Esophagus muscularis mucosa (tissue), 4 donors: ENCODE data around the gene RIN3. TPM values are rescaled to one million over a fixed set of nuclear protein-coding genes. Genes with fewer than 3 reads are reported as not detected.
A peak's percentile ranks its signal among the peaks of the same experiment; 100 is the strongest.

Experiments
- DNase-seq: peaks from one replicate; pipeline ENCODE4 v3.0.0-alpha.2; 2017; ENCODE audit errors: extremely low spot score
- H3K27ac ChIP-seq, 4 donors: fragments of 200-600 bp; sonication (generic); replicated peaks in 1 of 4; 1 replicate in 3 of 4; 2 replicates in 1 of 4; pipeline ENCODE4 v1.5.1; 2016 to 2019; ENCODE audit warnings: mild to moderate bottlenecking in 1 of 4
- H3K27me3 ChIP-seq, 4 donors: fragments of 200-600 bp; sonication (generic); one replicate each; pipeline versions ENCODE4 v1.5.1 to v1.6.0; 2016 to 2019
- H3K36me3 ChIP-seq, 4 donors: fragments of 200-600 bp; sonication (generic); one replicate each; pipeline ENCODE4 v1.5.1; 2016 to 2019
- H3K4me1 ChIP-seq, 4 donors: fragments of 200-600 bp; sonication (generic); one replicate each; pipeline ENCODE4 v1.5.1; 2016 to 2019
- H3K4me3 ChIP-seq, 4 donors: fragments of 200-600 bp; sonication (generic); 1 replicate in 2 of 4; 2 replicates in 2 of 4; pipeline ENCODE4 v1.5.1; 2016 to 2019; ENCODE audit warnings: mild to moderate bottlenecking in 4 of 4, moderate library complexity in 1 of 4
- H3K9me3 ChIP-seq, 4 donors: fragments of 200-600 bp; sonication (generic); 1 replicate in 3 of 4; 2 replicates in 1 of 4; pipeline ENCODE4 v1.5.1; 2016 to 2019
- EP300 ChIP-seq: sonication (generic); formaldehyde crosslinking; IDR thresholded peaks from one replicate; pipeline ENCODE4 v1.6.1; 2017; ENCODE audit warnings: antibody characterized with exemption
- POLR2A ChIP-seq: fragments of 450-650 bp; IDR thresholded peaks from one replicate; pipeline ENCODE4 v1.6.1; 2017; ENCODE audit warnings: antibody characterized with exemption, moderate library complexity, mild to moderate bottlenecking, low read depth
- POLR2AphosphoS5 ChIP-seq, 2 donors: sonication (generic); formaldehyde crosslinking; IDR thresholded peaks; one replicate each; pipeline ENCODE4 v1.6.1; 2017; ENCODE audit warnings: antibody characterized with exemption in 2 of 2
- WGBS: methylation state at CpG from one replicate; pipeline ENCODE4 v1.1.5; 2018; 5-methylcytosine and 5-hydroxymethylcytosine counted together
- intact Hi-C: fragments of 100-400 bp; cut with DNase I; formaldehyde crosslinking; loops from one replicate; pipeline ENCODE4 v1.15.1; 2023
- total RNA-seq, 4 donors: library from RNA; depleted of rRNA; stranded (reverse); fragments of >200 nt; gene quantifications; one replicate each; pipeline versions ENCODE4 v1.1.0 to v1.2.1, GENCODE V29; 2016
- TF ChIP-seq, protein P1 (sequence below), 3 experiments: fragments of 200-600 bp in 2 of 3; fragments of 450-650 bp in 1 of 3; sonication (generic) in 2 of 3; IDR thresholded peaks; one replicate each; pipeline ENCODE4 v1.5.1; 2017 to 2019; ENCODE audit warnings: antibody characterized with exemption in 3 of 3, mild to moderate bottlenecking in 2 of 3, moderate library complexity in 1 of 3

Gene RIN3
- total RNA-seq, 4 donors from 2014 or later: 10.6 to 20.0 (median 13.1) TPM

DNA sequence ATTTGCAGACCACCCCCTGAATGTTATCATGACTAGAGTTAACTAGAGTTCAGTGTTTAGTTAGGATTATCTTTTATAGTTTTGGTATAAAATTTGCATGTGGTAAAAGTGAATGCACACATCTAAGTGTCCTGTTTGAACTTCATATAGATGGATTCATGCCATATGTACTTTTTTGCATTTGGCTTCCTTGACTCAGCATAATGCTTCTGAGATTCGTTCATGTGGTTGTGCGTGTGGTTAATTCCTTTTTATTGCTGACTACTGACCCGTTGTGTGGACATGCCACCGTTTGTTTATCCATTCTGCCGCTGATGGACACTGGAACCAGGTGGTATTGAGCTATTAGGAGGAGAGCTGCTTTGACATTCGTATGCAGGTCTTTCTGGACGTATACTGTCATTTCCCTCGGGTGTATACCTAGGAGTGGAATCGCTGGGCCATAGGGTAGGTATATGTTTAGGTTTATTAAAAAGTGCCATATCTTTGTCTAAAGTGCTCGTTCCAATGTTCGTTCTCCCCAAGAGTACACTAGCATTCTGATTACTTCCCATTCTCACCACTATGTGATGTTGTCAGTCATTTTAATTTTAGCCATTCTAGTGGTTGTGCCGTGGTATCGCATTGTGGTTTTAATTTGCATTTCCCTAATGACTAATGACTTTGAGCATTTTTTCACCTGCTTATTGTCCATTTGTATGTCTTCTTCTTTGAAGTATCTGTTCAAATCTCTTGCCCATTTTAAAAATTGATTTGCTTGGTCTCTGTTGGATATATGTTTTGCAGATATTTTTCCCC lies 37.7 kb downstream of the RIN3 start:
- intact Hi-C loops: no loop called here
- peaks cover 29 to 55% (median 45%) of the 10 kb centered on the region in 4 donors for H3K4me1 ChIP-seq

DNA sequence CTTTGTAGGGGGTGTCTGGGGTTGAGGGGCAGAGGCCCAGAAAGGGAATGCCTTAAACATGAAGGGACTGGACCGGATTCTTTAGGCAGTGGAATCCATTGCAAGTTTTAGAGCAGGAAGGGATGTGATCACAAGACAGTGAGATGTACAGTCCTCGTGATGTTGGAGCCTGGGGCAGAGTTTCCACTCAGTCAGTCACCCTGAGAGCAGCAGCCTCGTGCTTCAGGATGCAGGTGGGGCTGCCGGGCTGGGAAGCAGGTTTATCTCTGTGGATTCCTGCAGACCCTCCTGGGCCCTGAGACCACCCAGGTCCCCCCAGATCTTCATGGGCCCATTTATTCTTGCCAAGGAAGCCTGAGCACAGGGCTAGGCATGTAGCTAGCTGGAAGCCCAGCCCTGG lies 38.5 kb downstream of the RIN3 start:
- Histone ChIP-seq H3K27ac (no peak overlapping the region), H3K36me3 (peaks cover 0 to 15% (median 8%) of the 10 kb centered on the region in 4 donors), H3K9me3 (no peaks in the 10 kb centered on the region), H3K27me3 (no peaks in the 10 kb centered on the region), H3K4me1 (peaks cover 29 to 55% (median 45%) of the 10 kb centered on the region in 4 donors), H3K4me3 (no peak overlapping the region)
- TF ChIP-seq, protein P1, sequence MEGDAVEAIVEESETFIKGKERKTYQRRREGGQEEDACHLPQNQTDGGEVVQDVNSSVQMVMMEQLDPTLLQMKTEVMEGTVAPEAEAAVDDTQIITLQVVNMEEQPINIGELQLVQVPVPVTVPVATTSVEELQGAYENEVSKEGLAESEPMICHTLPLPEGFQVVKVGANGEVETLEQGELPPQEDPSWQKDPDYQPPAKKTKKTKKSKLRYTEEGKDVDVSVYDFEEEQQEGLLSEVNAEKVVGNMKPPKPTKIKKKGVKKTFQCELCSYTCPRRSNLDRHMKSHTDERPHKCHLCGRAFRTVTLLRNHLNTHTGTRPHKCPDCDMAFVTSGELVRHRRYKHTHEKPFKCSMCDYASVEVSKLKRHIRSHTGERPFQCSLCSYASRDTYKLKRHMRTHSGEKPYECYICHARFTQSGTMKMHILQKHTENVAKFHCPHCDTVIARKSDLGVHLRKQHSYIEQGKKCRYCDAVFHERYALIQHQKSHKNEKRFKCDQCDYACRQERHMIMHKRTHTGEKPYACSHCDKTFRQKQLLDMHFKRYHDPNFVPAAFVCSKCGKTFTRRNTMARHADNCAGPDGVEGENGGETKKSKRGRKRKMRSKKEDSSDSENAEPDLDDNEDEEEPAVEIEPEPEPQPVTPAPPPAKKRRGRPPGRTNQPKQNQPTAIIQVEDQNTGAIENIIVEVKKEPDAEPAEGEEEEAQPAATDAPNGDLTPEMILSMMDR (IDR thresholded peaks at IDR 0.05): no peak
- no peak for TF ChIP-seq EP300
- TF ChIP-seq POLR2AphosphoS5 (IDR thresholded peaks at IDR 0.05): no peak
- TF ChIP-seq POLR2A: no peak
- WGBS: 66% methylated on average over 4 of the region's 4 CpGs
- intact Hi-C loops: no loop called here
- DNase-seq: no peak

More for the DNA sequence above, 37.7 kb downstream of the RIN3 start:
- Histone ChIP-seq H3K27ac (no peak overlapping the region), H3K9me3 (no peaks in the 10 kb centered on the region), H3K36me3 (peaks cover 0 to 7% (median 3%) of the 10 kb centered on the region in 4 donors), H3K4me3 (no peak overlapping the region), H3K27me3 (no peaks in the 10 kb centered on the region)
- DNase-seq: no peak
- 85% methylated on average over 13 of the region's 13 CpGs for WGBS
- TF ChIP-seq POLR2AphosphoS5 (IDR thresholded peaks at IDR 0.05): no peak
- TF ChIP-seq EP300: no peak
- TF ChIP-seq POLR2A: no peak
- TF ChIP-seq, protein P1 (IDR thresholded peaks at IDR 0.05): no peak

- H3K9me3 ChIP-seq: no peaks in the 10 kb centered on the region
- intact Hi-C loops: no loop called here
These were observed 39.9 kb downstream of the RIN3 start for GRCh38 chr14:92553438-92553837.

DNA sequence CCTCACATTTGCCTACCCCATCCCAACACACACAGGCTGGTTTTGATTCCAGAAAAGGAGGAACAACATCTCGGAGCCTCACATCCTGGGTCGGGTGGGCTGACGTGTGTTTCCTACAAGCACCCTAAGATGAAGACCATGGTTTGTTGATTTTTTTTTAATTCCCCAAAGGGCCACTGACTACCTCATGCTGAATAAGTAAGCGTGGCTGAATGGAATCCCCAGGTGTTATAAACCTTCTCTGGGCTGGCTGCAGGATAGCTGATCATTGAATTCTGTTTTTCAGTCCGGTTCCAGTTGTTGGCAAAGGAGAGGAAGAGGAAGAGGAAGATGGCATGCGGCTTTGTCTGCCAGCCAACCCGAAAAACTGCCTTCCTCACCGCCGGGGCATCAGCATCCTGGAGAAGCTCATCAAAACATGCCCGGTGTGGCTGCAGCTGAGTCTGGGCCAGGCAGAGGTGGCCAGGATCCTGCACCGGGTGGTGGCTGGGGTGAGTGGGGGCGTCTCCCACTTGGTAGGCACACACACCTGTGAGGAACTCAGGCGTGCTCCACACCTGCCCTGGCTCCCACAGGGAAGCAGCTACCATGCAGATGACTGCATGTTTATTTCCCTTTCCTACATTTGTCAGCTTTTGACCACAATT lies 42.0 kb downstream of the RIN3 start:
- no peaks in the 10 kb centered on the region for H3K9me3 ChIP-seq
- no peaks in the 10 kb centered on the region for H3K27me3 ChIP-seq
- 68% methylated on average over 13 of the region's 13 CpGs for WGBS
- intact Hi-C loops: no loop called here
- DNase-seq: no peak
- H3K36me3 ChIP-seq: peaks cover 0 to 46% (median 35%) of the 10 kb centered on the region in 4 donors
- no peak overlapping the region for H3K4me3 ChIP-seq
- H3K27ac ChIP-seq: no peak overlapping the region
- TF ChIP-seq POLR2A (no peak), POLR2AphosphoS5 (IDR thresholded peaks at IDR 0.05) (no peak)
- peaks cover 9 to 40% (median 26%) of the 10 kb centered on the region in 4 donors for H3K4me1 ChIP-seq

More at GRCh38 chr14:92553438-92553837, 39.9 kb downstream of the RIN3 start:
- Histone ChIP-seq H3K4me3 (no peak overlapping the region), H3K27ac (no peak overlapping the region), H3K36me3 (peaks cover 0 to 27% (median 20%) of the 10 kb centered on the region in 4 donors), H3K27me3 (no peaks in the 10 kb centered on the region), H3K4me1 (peaks cover 29 to 55% (median 45%) of the 10 kb centered on the region in 4 donors)
- WGBS: 39% methylated on average over 10 of the region's 10 CpGs
- TF ChIP-seq, protein P1 (IDR thresholded peaks at IDR 0.05): no peak
- TF ChIP-seq POLR2A: no peak
- TF ChIP-seq EP300: no peak
- TF ChIP-seq POLR2AphosphoS5 (IDR thresholded peaks at IDR 0.05): peak in 1 of 2 donors; percentile 41
- no peak for DNase-seq

DNA sequence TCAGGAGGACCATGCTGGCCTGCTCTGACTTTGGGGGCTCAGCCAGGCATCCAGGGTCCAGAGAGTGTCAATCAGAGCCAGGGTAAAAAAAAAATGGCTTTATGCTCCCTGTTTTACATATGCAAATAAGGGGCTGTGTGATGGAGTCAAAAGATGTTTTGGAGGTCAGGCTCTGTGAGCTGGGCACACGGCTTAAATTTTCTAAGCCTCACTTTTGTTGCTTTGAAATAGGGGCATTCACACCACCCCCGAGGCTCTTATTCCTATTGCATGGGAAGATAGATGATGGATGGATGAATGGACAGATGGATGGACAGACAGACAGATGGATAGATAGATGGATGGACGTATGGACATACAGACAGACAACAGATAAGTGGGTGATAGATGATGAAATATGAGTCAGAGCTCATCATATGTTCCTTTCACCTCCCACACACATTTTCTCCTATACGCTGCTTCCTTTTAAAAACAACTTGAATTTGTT lies 42.7 kb downstream of the RIN3 start:
- DNase-seq: no peak
- intact Hi-C loops: no loop called here
- no peak for TF ChIP-seq POLR2A
- TF ChIP-seq EP300: no peak
- TF ChIP-seq, protein P1 (IDR thresholded peaks at IDR 0.05): no peak
- no peak for TF ChIP-seq POLR2AphosphoS5 (IDR thresholded peaks at IDR 0.05)
- Histone ChIP-seq H3K27me3 (no peaks in the 10 kb centered on the region), H3K36me3 (peaks cover 0 to 47% (median 35%) of the 10 kb centered on the region in 4 donors), H3K9me3 (no peaks in the 10 kb centered on the region), H3K4me1 (peaks cover 9 to 40% (median 26%) of the 10 kb centered on the region in 4 donors), H3K4me3 (no peak overlapping the region), H3K27ac (no peak overlapping the region)
- WGBS: 84% methylated on average over 4 of the region's 4 CpGs
